Activated CD8-positive, alpha-beta memory T cell treated with anti-CD3 and anti-CD28 coated beads for 48 hours (primary cell): Measurements from ENCODE around the gene REG3A.

Experiments
- DNase-seq, 3 experiments: peaks; one replicate each; pipeline ENCODE4 v3.0.0-alpha.2; 2020; ENCODE audit warnings: low read depth in 2 of 3, low spot score in 2 of 3

The REG3A gene

DNA sequence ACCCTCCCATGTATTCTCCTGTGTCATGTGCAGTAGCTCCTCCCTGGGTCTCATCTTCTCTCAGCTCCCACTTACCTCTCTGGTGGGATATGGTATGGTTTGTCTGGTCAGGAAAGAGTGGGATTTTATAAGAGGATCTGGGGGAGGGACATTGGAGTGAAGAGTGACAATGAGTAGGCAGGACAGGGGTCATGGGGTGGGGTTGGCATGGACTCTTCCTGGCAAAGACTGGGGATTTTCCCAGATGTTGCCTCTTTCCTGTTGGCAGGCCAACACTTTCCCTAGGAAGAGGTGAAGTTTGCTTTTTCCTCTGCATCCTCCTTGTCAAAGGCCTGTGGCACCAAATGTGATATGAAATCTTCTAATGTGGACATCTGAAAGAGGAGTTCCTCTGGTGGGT is at the start of gene REG3A:
REG3A (minus strand) TSS at position 101 of the 400 bp plus-strand sequence. CDS start 348 bp downstream, outside the sequence.
- DNase-seq = no peak

DNA sequence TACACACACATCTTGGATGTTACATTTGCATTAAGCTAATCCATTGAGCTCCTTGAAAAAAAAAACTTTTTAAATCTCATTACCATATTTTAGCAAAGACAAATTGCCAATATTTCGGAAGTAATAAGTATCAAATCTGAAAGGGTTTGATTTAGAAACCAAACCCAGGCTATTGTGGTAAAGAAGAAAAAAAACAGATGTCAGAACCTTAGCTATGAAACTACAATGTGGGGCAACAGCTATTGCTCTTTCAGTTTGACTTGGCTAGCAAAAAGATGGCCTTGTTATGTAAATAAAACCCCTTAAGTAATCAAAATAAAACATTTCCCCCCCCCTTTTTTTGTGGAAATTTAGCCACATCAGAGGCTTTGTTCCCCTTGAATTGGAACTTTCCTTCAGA is 41.2 kb upstream of the REG3A start:
- DNase-seq = no peak

DNA sequence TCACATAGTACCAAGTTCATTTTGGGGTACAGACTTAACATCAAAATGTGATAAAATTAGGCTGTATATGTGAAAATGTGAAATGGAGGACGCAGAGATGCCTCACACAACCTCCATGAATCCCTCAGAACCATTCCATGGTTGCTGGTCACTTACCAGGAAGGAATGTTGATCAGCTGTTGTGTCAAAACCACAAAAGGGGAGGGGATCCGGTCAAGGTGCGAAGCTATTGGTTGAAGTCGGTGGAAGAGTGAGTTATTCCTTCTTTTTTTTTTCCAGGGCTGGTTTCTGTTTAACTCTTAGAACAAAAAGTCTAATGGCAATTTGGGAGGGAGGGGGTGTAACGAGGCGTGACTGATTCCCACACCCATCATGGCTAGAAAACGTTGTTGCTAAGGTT is 32.3 kb upstream of the REG3A start:
- no peak for DNase-seq

DNA sequence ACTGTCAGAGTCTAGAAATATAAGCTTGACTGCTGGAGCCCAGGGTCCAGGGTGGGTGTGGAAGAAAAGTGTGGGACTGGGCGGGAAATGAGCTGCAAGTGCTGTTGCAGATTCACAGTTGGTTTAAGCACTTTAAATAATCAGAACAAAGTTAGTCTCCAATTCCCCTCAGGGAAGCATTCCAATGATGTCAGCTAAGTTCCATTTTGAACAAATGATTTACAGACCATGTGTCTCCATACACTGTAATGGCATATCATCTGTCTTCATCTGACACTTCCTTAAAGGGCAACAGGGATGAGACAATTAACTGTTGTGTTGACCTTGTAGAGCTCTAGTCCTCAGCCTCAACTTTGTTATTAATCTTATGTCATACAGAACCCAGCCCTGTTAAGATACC is 31.5 kb upstream of the REG3A start:
- no peak for DNase-seq

DNA sequence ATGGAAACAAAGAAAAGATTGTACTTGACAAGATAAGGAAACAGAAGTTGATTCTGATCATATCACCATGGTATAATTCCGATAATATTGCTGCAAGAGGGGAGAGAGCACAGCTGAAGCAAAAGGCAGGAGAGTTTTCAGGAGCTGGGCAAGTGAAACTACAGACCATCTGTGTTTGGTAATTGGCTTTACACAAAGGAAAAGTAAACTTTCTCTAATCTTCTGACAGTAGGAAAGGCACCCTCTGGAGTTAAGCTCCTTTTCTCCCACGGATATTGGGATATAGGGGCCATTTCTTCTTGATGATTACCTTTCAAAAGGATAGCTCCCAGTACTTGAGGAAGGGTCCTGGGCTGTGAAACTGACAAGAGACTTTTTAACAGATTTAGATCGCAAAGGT is 29.9 kb upstream of the REG3A start:
- DNase-seq = no peak

DNA sequence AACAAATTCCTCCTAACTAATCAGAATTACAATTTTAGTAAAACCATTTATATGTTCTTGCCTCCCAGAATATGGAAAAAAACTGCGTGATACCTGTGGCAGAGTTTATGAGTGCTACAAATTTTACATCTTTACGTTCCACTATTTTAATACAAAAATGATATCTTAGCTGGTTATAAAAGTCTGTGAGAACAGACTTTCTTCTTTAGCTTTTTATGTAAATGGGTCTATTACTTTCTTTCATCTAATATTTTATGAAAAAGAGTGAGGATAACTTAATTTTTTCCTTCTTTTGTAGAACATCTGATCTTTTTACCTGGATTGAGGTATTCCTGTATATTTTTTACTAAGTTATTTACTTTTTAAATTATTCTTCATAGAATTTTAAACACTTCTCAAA is 22.1 kb upstream of the REG3A start:
- DNase-seq = no peak

DNA sequence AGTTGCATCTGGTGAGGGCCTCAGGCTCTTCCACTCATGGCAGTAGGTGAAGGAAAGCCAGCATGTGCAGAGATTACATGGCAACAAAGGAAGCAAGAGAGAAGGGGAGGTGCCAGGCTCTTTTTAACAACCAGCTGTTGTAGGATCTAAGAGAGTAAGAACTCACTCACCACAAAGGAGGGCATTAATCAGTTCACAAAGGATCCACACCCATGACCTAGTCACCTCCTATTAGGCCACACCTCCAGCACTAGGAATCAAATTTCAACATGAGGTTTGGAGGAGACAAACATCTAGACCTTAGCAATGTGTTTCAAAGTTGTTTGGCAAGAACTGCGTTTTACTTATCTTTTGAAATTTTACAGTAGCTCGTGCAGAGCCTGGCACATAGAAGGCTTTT is 20.5 kb upstream of the REG3A start:
- no peak for DNase-seq

DNA sequence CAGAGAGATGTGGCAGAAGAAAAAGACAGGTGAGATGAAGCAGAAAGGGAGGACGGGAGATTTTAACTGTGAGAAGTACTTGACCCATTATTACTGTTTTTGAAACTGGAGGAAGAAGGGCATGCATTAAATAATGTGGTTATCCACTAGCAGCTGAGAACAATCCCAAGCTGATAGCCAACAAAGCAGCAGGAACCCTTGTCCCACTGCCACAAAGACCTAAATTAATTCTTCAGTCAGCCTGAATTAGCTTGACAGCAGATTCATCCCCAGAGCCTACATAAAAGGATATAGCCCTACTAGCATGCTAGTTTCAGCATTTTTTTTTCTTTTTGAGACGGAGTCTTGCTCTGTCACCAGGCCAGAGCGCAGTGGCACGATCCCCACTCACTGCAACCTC is 19.5 kb upstream of the REG3A start:
- DNase-seq = no peak

DNA sequence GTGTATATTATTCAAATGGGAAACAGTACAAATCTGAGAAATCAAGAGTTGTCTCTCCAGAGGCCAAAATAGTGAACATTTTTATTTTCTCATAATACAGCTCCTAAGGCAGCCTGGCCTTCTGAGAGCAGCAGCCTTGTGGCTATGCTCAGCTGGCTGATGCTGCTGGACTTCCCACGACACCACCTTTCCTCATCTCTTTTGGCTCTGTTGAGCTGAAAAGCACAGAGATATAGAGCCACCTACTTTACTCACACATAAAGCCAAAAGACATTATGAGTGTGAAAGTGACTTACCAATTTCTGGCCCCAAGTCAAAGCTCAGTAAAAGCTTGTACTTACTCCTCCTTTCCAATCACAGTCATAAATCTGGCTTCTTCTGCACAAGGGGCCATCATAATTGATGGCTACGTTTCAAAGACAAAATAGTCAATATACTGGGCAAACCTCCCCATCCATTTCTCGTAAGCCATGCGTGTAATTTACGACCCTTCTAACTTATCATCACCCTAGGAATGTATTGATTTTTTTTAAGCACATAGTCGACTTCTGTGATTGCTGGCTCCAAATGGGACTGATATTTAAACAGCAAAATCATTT is 18.6 kb upstream of the REG3A start:
- DNase-seq = no peak

DNA sequence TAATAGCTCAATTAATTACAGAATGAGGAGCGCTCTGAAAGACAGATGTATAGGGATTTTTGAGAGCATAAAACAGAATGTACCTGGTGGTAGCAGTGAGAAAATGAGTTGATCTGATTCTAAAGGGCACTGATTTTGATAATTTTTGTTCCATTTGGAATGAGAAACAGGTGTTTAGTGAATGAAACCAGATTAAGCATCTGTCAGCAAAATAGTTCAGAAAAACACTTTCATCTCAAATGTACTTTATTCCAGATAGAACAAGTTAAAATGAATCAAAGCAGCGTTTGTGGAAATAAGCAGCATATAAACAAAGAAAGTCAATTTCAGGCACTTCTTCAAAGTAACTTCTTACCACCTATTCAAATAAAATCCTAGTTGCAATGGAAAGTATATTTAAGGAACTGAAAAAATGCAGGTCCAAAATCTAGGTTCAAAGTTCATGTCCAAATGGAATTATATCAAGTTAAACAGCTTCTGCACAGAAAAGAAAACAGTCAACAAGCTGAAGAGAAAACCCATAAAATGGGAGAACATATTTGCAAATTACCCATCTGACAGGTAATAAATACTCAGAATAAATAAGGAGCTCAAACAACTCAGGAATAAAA is 11.9 kb upstream of the REG3A start:
- DNase-seq = no peak

DNA sequence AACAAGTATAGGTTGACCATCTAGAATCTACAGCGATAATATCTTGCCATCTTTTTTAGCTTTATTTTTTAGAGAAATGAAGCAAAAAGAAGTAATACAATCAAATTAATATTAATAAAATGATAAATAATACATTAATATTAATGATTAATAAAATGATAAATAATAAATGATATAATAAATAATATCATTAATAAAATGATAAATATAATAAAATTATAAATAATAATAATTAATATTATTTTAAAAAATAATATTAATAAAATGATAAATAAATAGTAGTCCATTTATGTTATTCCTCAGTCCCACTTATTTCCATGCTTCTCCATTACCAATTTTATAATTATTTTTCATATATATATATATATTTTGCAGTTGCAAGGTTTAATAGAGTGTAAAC is 3.2 kb upstream of the REG3A start:
- no peak for DNase-seq

DNA sequence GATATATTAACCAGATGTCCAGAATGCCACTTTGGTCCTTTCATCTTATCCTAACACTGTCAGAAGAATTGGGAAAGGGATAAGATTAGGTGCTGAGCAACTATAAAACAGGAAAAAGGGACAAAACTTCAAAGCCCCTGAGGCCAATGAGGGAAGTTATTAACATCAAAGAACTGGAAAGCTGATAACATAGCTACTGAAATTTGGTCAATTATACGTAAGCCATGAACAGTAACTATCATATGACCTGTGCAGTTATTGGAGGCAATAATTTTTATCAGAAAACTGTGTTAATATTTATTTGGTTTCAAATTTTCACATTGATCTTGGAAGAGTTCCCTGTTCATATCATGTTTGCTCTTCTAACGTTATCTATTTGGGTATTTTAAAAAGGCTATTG is 2.6 kb upstream of the REG3A start:
- DNase-seq = no peak

DNA sequence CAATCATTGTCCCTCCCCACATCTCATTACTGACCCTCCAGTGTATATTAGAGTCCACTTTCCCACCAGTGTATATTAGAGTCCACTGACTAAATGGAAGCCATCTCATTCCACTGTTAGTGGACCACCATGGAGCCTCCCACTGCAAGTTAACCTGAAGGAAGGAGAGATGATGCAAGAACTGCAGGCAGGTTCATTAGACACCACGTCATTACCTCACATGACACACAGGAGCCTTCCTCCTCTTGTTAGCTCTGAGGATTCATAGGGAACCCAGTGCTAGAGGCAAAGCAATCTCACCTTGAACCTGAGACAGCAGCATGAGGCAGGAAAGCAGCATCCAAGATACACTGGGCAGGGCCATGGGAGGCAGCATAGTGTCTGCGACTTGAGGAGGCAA is 523 bp downstream of the REG3A start:
- DNase-seq = no peak

DNA sequence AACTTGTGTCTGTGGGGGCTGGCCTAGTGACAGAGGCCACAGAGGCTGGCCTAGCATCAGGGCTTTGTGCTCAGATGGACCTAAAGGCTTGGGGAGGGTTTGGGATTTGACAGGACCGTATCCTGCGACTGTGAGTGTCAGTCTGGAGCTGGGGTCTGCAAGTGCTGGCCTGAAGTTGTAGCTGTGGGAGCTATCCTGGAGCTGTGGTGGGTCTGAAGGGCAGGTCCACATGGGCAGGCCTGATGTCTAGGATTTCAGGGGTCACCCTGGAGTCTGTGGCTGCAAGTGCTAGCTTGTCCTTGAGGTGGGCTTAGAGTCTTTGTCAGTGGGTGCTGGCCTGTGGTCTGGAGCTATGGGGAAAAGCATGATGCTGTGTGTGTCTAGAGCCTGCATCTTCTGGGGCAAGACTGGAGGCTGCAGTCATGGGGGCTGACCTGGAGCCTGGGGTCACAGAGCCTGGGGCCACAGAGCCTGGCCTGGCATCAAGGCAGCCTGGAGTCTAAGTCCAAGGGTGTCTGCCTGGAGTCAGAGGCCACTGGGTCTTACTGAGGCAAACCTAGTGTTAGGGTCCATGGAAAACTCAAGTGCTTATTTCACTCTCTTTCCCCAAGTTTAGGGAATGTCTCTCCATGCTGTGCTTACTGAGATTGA is 3.6 kb downstream of the REG3A start:
- no peak for DNase-seq

DNA sequence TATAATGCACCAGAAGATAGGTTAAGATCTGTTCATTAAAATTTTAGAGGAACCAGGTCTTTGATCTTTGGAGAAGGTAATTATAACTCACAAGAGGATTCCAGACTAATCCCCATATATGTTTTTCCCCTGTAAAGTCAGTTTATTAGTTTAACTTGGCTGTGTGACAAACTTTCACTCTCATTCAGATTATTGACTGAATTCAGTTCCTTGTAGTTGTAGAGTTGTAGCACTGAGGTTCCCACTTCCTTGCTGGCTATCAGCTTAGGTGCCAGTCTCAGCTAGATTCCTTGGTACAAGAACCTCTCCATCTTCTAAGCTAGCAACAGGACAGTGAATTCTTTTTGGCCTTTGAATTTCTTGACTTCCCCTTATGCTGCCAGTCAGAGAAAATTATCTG is 20.1 kb downstream of the REG3A start:
- DNase-seq = no peak

DNA sequence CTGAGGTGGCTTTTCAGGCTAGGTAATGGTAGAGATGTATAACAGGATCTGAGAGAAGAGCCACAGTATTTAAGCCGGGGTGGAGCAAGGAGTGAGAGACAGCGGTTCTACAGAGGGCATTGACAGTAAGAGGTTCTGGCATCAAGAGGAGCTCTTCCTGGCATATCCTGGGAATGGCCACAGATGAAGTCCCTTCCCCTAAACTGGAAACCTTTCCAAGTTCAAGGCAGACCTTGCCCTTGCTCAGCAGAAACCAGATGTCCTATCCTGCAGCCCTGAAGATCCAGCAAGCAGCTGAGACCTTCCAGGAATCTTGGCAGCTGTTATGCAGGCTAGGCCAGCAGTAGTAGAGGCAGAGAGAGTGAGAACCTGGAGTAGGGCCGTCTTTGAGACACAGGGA is 21.2 kb downstream of the REG3A start:
- no peak for DNase-seq

DNA sequence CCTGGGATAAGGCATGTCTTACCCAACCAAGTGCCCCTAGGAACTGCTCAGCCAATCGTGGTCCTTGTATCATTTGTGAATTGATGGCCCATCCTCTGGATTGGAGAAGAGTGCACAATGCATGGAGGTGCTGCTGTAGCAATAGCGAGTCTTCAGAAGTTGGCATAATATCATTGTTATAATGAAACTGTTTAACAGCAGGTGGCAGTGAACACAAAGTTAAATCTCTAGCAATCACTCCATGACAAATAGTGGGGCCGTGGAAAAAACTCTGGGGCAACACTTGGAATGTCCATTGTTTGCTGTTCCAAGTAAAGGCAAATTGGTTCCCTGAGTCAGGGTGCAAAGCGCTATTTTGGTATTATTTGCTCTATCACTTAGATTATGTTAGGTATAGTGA is 27.9 kb downstream of the REG3A start:
- no peak for DNase-seq

DNA sequence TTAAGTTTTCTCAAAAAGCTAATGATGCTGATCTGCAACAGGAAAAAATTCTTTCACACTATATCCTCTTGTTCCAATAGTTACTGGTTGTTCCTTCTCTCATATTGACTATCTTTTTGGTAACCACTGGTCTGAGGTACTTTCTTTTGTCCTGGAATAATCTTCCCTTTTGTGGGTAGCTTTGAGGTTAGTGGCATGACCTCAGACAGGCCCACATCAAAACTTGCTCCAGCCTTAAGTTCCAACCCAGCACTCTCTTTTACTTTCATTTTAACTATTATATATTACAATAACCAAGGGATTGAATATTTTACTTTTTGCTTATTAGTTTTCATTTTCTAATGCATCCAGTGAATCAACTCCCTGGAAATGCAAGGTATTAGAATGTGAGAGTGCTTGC is 29.7 kb downstream of the REG3A start:
- no peak for DNase-seq

DNA sequence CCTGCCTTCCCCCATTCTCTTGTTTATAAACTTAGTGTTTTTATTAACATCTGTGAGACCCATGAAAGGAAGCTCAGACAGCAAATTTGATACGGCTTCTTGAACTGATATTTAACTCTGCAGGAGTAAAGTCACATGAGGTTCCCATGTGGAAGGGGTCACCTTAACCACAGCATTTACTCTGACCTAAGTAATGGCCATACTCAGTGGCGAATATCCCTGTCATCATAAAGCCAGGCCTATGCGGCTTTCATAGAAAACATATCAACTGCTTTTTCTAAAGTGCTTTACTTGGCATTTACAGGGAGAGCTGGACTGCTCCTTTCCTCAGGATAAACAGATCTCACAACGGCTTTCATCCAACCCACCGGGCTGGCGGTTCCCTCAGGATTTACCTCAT is 30.3 kb downstream of the REG3A start:
- DNase-seq = no peak

DNA sequence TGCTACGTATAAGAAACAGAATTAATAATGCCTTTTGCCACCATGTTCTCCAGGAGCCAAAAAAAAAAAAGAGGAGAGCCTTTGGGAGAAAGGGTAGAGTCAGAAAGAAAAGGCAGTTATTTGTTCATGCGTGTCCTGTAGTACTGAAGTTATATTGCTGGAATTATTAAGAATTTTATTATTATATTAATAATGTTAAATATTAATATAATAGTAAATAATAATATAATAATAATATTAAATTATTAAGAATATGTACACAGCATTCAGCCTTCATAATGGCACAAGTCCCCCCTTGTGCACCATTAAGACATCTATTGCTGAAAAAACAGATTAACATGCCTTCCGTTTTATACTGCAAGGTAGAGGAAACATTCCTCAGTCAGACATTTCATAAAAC is 31.1 kb downstream of the REG3A start:
- no peak for DNase-seq

DNA sequence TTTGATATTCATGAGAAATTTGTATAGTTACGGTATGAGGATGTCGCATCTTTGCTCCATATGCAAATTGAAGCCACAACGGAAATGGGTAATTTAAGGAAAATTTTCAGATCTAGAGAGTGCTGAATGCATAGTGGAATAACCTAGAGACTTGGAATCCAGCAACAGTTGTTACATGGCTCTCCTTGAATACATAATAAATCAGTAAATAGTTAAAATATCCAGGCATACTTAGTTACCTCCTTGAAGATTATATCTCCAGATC is 33.9 kb downstream of the REG3A start:
- DNase-seq = no peak

DNA sequence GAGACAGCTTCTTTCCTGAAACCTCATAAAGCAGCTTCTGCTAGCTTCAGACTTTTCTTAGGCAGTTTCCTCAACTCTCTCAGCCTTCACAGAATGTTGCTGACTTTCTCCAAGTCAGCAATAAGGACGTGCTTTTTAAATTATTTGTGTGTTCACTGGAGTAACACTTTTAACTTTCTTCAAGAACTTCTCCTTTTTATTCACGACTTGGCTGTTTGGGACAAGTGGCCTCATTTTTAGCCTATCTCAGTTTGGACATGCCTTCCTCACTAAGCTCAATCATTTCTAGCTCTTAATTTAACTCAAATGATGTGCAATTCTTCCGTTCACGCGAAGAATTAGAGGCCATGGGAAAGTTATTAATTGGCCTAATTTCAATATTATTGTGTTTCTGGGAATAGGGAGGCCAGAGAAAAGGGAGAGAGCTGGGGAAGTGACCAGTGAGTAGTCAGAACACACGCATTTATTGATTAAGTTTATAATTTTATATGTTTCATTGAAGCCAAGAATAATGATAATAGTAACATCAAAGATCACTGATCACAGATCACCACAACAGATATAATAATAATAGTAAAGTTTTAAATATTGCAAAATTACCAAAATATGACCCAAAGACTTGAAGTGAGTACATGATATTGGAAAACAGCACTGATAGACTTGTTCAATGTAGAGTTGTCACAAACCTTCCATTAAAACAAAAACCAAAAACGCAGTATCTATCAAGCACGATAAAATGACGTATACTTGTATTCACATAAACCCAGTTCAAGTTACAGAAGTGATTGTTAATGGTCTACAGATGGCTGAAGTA is 34.4 kb downstream of the REG3A start:
- no peak for DNase-seq
